Muscle layer of colon (tissue), 2 donors: Measurements from ENCODE around the gene KCNN4.
"Not testable (repeated sequence)": the region's sequence is repeated elsewhere in the genome, so short reads cannot be mapped to it uniquely, and the experiment has no call there.

Experiments
- H3K27ac ChIP-seq: one replicate; pipeline ENCODE4 v1.7.0; 2013; ENCODE audit warnings: low read depth, mild to moderate bottlenecking, low read length, moderate library complexity
- H3K27me3 ChIP-seq, 2 donors: one replicate each; pipeline ENCODE4 v1.7.0; 2013; ENCODE audit warnings: low read length in 2 of 2, mild to moderate bottlenecking in 2 of 2; ENCODE audit not compliant: insufficient read depth in 2 of 2, control insufficient read depth in 1 of 2
- H3K36me3 ChIP-seq: one replicate; pipeline ENCODE4 v1.7.0; 2013; ENCODE audit warnings: mild to moderate bottlenecking, low read length; ENCODE audit not compliant: insufficient read depth
- H3K4me1 ChIP-seq: one replicate; pipeline ENCODE4 v1.7.0; 2013; ENCODE audit warnings: mild to moderate bottlenecking, low read length; ENCODE audit not compliant: insufficient read depth
- H3K4me3 ChIP-seq, 2 donors: one replicate each; pipeline ENCODE4 v1.7.0; 2013; ENCODE audit warnings: low read length in 2 of 2, low read depth in 1 of 2, mild to moderate bottlenecking in 1 of 2, moderate library complexity in 1 of 2
- H3K9ac ChIP-seq: one replicate; pipeline ENCODE4 v1.7.0; 2013; ENCODE audit warnings: low read length
- H3K9me3 ChIP-seq: one replicate; pipeline ENCODE4 v1.7.0; 2013; ENCODE audit warnings: mild to moderate bottlenecking, low read length
- donor health status: abdominal sarcoma.
- donor health status: Adenocarcinoma of cecum.

KCNN4 gene

GRCh38 chr19:43768273-43769050 is 12.3 kb downstream of the KCNN4 start:
- Histone ChIP-seq H3K27ac (no peak overlapping the region), H3K9ac (no peak overlapping the region), H3K36me3 (no peaks in the 10 kb centered on the region), H3K4me1 (peaks cover 15% of the 10 kb centered on the region), H3K27me3 (no peaks in the 10 kb centered on the region), H3K9me3 (no peaks in the 10 kb centered on the region), H3K4me3 (no peak overlapping the region)

DNA sequence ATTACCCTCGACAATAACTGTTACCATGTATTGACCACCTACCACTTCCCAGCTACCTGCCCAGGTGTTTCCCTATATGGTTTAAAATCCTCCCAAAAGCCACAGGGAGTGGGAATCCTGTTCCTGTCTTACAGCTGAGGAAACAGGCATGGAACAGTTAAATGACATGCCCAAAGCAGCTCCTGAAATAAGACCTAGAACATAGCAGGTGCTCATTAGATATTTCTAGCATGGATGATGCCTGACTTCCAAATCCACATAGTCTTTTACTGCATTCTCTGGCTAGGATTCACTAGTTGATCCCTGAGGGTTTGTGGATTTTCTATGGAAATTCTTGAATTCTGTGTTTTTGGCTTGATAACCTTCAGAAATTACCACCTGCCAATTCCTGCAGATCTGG is 13.0 kb downstream of the KCNN4 start:
- H3K4me3 ChIP-seq = no peak overlapping the region
- no peak overlapping the region for H3K27ac ChIP-seq
- no peaks in the 10 kb centered on the region for H3K27me3 ChIP-seq
- no peak overlapping the region for H3K9ac ChIP-seq
- no peaks in the 10 kb centered on the region for H3K9me3 ChIP-seq
- H3K4me1 ChIP-seq = peaks cover 19% of the 10 kb centered on the region
- no peaks in the 10 kb centered on the region for H3K36me3 ChIP-seq

- Histone ChIP-seq H3K9ac (no peak overlapping the region), H3K27me3 (no peaks in the 10 kb centered on the region), H3K4me3 (no peak overlapping the region), H3K27ac (no peak overlapping the region), H3K36me3 (no peaks in the 10 kb centered on the region), H3K4me1 (peaks cover 19% of the 10 kb centered on the region), H3K9me3 (no peaks in the 10 kb centered on the region)
These were observed 13.5 kb downstream of the KCNN4 start for GRCh38 chr19:43767316-43767715.

- Histone ChIP-seq H3K27me3 (no peaks in the 10 kb centered on the region), H3K27ac (no peak overlapping the region), H3K4me3 (no peak overlapping the region), H3K9ac (no peak overlapping the region), H3K9me3 (no peaks in the 10 kb centered on the region), H3K36me3 (no peaks in the 10 kb centered on the region), H3K4me1 (peaks cover 19% of the 10 kb centered on the region)
These were observed 14.1 kb downstream of the KCNN4 start for GRCh38 chr19:43766755-43767043.

DNA sequence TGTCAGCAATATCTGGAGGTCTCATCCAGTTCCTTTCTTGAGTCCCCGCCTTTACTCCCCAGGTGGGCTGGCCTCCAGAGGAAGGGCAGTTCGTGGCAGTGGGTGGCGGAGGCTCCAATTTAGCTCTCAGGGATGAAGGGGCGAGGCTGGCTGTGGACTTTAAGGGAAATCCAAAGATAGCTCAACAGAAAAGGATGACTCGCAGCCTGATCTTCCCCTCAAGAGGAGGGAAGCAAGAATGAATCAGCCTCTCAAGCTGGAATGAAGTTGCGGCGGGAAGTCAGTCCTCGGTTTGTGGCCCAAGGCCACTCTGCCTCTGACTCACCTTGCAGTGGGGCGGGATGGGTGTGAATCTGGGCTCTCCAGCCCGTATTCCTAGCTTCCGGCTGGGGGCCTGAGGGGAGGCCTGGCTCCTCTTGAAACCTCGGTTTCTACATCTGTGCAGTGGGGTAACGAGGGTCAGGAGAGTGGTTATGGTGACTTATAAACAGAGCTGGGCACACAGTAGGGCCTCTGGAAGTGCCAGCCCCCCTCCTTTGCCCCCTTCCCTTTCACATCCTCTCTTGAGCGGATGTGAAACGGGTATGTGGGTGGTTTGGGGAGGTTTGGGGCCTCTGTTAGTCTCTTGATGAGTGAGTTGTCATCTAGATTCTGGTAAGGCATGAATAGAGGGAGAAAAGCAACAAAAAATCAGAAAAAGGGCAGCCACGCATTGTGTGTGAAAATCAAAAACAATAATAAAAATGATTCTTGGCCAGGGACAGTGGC is 15.5 kb downstream of the KCNN4 start:
- no peak overlapping the region for H3K27ac ChIP-seq
- H3K4me1 ChIP-seq = peaks cover 19% of the 10 kb centered on the region
- H3K27me3 ChIP-seq = no peaks in the 10 kb centered on the region
- no peak overlapping the region for H3K4me3 ChIP-seq
- H3K36me3 ChIP-seq = no peaks in the 10 kb centered on the region
- H3K9me3 ChIP-seq = no peaks in the 10 kb centered on the region
- no peak overlapping the region for H3K9ac ChIP-seq

GRCh38 chr19:43764684-43765083 is 16.1 kb downstream of the KCNN4 start:
- not testable (repeated sequence) for H3K27ac ChIP-seq, H3K9ac ChIP-seq, H3K9me3 ChIP-seq, H3K27me3 ChIP-seq, H3K36me3 ChIP-seq, H3K4me3 ChIP-seq
- peaks cover 19% of the 10 kb centered on the region for H3K4me1 ChIP-seq

DNA sequence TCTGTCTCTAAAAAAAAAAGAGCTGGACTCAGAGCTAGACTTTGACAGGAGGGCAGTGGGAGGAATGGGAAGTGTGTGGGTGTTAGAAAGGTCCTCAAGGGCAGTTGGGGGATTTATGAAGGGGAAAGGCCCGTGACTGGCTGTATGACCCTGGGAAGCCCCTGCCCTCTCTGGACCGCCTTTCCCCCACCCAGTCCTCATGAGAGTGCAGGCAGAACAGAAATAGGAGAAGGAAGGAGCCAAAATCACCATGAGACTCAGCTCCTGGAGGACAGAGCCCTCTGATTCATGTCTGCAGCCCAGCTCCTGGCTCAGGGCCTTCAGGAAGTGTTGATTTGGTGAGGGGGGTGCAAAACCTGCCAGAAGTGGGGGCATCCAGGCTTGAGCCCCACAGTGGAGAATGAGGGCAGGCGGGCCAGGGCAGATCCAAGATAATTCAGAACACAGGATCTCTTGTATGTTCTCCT is 17.3 kb downstream of the KCNN4 start:
- no peak overlapping the region for H3K27ac ChIP-seq
- no peak overlapping the region for H3K4me3 ChIP-seq
- no peaks in the 10 kb centered on the region for H3K36me3 ChIP-seq
- H3K9ac ChIP-seq = no peak overlapping the region
- H3K9me3 ChIP-seq = no peaks in the 10 kb centered on the region
- peaks cover 19% of the 10 kb centered on the region for H3K4me1 ChIP-seq
- H3K27me3 ChIP-seq = no peaks in the 10 kb centered on the region

DNA sequence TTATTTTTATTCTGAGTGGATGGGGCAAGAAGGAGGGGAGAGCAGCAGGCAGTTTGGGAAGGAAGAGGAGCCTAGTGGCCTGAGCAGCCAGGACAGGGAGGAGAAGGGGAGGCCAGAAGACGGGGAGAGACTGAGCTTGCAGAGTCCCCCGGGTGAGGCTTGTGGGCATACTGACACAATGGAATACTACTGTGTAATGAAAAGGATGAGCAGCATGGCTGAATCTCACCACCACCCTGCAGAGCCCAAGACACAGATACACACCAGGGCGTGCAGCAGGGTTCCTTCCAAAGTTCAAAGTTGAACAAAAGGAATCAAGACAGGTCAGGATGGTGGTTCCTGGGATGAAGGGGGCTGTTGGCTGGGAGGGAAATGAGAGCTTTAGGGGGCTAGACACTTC is 18.0 kb downstream of the KCNN4 start:
- no peaks in the 10 kb centered on the region for H3K9me3 ChIP-seq
- no peak overlapping the region for H3K9ac ChIP-seq
- H3K27me3 ChIP-seq = no peaks in the 10 kb centered on the region
- H3K36me3 ChIP-seq = no peaks in the 10 kb centered on the region
- H3K4me3 ChIP-seq = no peak overlapping the region
- H3K27ac ChIP-seq = no peak overlapping the region
- H3K4me1 ChIP-seq = peaks cover 19% of the 10 kb centered on the region

DNA sequence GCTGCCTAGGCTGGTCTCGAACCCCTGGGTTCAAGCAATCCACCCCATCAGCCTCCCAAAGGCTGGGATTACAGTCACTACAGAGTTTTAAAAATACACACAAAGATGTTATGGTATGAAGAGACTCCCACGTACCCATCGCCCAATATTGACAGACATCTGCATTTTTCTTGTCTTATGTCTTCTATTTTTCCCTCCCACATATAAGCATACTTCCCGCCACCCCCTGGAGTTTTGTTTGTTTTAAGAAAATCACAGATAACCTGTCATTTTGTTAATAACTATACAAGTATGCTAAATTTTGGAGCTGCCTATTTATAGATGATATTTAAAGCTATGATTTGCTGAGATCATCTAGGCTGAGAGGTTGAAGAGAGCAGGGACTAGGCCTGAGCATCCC is 19.8 kb downstream of the KCNN4 start:
- H3K36me3 ChIP-seq = no peaks in the 10 kb centered on the region
- no peak overlapping the region for H3K9ac ChIP-seq
- H3K4me1 ChIP-seq = peaks cover 19% of the 10 kb centered on the region
- no peaks in the 10 kb centered on the region for H3K27me3 ChIP-seq
- no peaks in the 10 kb centered on the region for H3K9me3 ChIP-seq
- no peak overlapping the region for H3K27ac ChIP-seq
- H3K4me3 ChIP-seq = no peak overlapping the region

DNA sequence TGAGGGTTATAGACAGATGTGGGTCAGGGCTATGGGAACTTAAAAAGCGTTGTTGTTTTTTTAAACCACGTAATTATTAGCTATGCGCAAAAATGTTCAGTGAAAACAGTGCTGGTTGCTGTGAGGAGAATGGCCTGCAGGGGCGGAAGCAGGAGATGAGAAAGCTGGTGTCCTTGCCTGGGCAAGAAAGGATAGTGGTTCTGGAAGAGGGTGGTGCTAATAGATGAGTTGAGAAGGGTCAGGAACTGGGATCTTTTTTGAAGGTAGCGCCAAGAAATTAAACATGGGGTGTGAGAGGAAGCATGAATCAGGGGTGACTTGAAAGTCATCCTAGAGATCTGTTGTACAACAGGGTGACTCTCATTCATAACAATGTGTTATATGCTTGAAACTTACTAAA is 21.3 kb downstream of the KCNN4 start:
- Histone ChIP-seq H3K27ac (no peak overlapping the region), H3K4me3 (no peak overlapping the region), H3K36me3 (no peaks in the 10 kb centered on the region), H3K4me1 (peaks cover 7% of the 10 kb centered on the region), H3K27me3 (no peaks in the 10 kb centered on the region), H3K9me3 (no peaks in the 10 kb centered on the region), H3K9ac (no peak overlapping the region)

- H3K4me3 ChIP-seq = peak overlapping the region; percentile 80 to 98
- H3K27me3 ChIP-seq = no peaks in the 10 kb centered on the region
- H3K4me1 ChIP-seq = peaks cover 29% of the 10 kb centered on the region
- H3K9me3 ChIP-seq = no peaks in the 10 kb centered on the region
- H3K36me3 ChIP-seq = peaks cover 3% of the 10 kb centered on the region
- peak overlapping the region; percentile 86 for H3K9ac ChIP-seq
- peak overlapping the region; percentile 93 for H3K27ac ChIP-seq
These were observed 25.4 kb downstream of the KCNN4 start for GRCh38 chr19:43755256-43755801.
